Measurements from ENCODE around the gene OR6C3. TPM values are rescaled to one million over a fixed set of nuclear protein-coding genes. Genes with fewer than 3 reads are reported as not detected.

Gene OR6C3
- total and polyA plus RNA-seq, 2 experiments from 2014 or later = not detected

DNA sequence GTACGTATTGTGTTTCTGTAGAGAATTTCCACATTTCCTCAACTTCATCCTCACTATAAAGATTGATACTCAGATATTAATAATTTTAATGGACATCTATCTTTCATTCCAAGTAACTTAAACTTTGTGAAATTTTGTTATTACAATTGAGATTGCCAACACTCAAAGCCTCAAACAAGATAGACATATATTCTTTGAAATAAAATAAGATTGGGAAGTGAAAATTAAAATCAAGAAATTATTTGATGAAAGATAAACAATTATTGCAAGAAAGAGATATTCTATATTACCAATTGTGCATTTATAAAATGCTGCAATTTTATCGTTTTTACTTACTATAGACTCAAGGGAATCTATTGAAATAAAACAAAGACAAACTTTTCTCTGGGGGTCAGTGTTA lies 34.1 kb upstream of the OR6C3 start, which contains the start of gene OR6C6:
Gene OR6C6, minus strand, starts transcription at position 101 of the 400 bp plus-strand sequence. CDS start 1,337 bp downstream, outside the sequence.
- peaks cover 3% of the 10 kb centered on the region; the same call in 1 of the 3 replicates for H3K4me1 Mint-ChIP-seq
- Histone ChIP-seq H3K4me1 (ENCODE audit: insufficient read depth) (no peaks in the 10 kb centered on the region), H3K27me3 (ENCODE audit: insufficient read depth) (no peaks in the 10 kb centered on the region), H3K4me2 (no peak within 1 kb of the TSS), H3K79me2 (replicated peaks; ENCODE audit: insufficient read depth) (no peaks in the 10 kb centered on the region), H3K27ac (ENCODE audit: low read depth) (no peak within 1 kb of the TSS), H3K4me3 (no peak within 1 kb of the TSS), H2AFZ (no peak within 1 kb of the TSS), H3K36me3 (ENCODE audit: insufficient read depth) (no peaks in the 10 kb centered on the region), H3K9me2 (ENCODE audit: insufficient read depth) (no peaks in the 10 kb centered on the region), H3F3A (replicated peaks; ENCODE audit: low read depth) (no peaks in the 10 kb centered on the region), H4K20me1 (replicated peaks; ENCODE audit: insufficient read depth) (no peaks in the 10 kb centered on the region)
- H3K36me3 Mint-ChIP-seq (ENCODE audit: low read depth) = no peaks in the 10 kb centered on the region
- H3K27ac Mint-ChIP-seq = no peak within 1 kb of the TSS
- DNase-seq (ENCODE audit: low spot score) (no peak), ATAC-seq (no peak)
- no peak for TF ChIP-seq NANOG (IDR thresholded peaks at IDR 0.05; ENCODE audit: borderline replicate concordance)
- no peak for TF ChIP-seq EZH2 (IDR thresholded peaks at IDR 0.05; ENCODE audit: low read depth, unreplicated experiment)
- TF ChIP-seq EZH2phosphoT487 (IDR thresholded peaks at IDR 0.05; ENCODE audit: unreplicated experiment) = no peak
- TF ChIP-seq POLR2AphosphoS5 (IDR thresholded peaks at IDR 0.05; ENCODE audit: low read depth) = no peak
- no peak for TF ChIP-seq ZNF331 (CRISPR knock-in tag; IDR thresholded peaks at IDR 0.05; ENCODE audit: low read depth)
- TF ChIP-seq, protein P1, sequence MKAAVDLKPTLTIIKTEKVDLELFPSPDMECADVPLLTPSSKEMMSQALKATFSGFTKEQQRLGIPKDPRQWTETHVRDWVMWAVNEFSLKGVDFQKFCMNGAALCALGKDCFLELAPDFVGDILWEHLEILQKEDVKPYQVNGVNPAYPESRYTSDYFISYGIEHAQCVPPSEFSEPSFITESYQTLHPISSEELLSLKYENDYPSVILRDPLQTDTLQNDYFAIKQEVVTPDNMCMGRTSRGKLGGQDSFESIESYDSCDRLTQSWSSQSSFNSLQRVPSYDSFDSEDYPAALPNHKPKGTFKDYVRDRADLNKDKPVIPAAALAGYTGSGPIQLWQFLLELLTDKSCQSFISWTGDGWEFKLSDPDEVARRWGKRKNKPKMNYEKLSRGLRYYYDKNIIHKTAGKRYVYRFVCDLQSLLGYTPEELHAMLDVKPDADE (IDR thresholded peaks at IDR 0.05) = no peak
- TF ChIP-seq, protein P2, sequence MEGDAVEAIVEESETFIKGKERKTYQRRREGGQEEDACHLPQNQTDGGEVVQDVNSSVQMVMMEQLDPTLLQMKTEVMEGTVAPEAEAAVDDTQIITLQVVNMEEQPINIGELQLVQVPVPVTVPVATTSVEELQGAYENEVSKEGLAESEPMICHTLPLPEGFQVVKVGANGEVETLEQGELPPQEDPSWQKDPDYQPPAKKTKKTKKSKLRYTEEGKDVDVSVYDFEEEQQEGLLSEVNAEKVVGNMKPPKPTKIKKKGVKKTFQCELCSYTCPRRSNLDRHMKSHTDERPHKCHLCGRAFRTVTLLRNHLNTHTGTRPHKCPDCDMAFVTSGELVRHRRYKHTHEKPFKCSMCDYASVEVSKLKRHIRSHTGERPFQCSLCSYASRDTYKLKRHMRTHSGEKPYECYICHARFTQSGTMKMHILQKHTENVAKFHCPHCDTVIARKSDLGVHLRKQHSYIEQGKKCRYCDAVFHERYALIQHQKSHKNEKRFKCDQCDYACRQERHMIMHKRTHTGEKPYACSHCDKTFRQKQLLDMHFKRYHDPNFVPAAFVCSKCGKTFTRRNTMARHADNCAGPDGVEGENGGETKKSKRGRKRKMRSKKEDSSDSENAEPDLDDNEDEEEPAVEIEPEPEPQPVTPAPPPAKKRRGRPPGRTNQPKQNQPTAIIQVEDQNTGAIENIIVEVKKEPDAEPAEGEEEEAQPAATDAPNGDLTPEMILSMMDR (conservative IDR thresholded peaks at IDR 0.05; ENCODE audit: low read depth in 2 of 2) = no peak
- no peak for TF ChIP-seq ZNF114 (CRISPR knock-in tag; IDR thresholded peaks at IDR 0.05)
- TF ChIP-seq, protein P3, sequence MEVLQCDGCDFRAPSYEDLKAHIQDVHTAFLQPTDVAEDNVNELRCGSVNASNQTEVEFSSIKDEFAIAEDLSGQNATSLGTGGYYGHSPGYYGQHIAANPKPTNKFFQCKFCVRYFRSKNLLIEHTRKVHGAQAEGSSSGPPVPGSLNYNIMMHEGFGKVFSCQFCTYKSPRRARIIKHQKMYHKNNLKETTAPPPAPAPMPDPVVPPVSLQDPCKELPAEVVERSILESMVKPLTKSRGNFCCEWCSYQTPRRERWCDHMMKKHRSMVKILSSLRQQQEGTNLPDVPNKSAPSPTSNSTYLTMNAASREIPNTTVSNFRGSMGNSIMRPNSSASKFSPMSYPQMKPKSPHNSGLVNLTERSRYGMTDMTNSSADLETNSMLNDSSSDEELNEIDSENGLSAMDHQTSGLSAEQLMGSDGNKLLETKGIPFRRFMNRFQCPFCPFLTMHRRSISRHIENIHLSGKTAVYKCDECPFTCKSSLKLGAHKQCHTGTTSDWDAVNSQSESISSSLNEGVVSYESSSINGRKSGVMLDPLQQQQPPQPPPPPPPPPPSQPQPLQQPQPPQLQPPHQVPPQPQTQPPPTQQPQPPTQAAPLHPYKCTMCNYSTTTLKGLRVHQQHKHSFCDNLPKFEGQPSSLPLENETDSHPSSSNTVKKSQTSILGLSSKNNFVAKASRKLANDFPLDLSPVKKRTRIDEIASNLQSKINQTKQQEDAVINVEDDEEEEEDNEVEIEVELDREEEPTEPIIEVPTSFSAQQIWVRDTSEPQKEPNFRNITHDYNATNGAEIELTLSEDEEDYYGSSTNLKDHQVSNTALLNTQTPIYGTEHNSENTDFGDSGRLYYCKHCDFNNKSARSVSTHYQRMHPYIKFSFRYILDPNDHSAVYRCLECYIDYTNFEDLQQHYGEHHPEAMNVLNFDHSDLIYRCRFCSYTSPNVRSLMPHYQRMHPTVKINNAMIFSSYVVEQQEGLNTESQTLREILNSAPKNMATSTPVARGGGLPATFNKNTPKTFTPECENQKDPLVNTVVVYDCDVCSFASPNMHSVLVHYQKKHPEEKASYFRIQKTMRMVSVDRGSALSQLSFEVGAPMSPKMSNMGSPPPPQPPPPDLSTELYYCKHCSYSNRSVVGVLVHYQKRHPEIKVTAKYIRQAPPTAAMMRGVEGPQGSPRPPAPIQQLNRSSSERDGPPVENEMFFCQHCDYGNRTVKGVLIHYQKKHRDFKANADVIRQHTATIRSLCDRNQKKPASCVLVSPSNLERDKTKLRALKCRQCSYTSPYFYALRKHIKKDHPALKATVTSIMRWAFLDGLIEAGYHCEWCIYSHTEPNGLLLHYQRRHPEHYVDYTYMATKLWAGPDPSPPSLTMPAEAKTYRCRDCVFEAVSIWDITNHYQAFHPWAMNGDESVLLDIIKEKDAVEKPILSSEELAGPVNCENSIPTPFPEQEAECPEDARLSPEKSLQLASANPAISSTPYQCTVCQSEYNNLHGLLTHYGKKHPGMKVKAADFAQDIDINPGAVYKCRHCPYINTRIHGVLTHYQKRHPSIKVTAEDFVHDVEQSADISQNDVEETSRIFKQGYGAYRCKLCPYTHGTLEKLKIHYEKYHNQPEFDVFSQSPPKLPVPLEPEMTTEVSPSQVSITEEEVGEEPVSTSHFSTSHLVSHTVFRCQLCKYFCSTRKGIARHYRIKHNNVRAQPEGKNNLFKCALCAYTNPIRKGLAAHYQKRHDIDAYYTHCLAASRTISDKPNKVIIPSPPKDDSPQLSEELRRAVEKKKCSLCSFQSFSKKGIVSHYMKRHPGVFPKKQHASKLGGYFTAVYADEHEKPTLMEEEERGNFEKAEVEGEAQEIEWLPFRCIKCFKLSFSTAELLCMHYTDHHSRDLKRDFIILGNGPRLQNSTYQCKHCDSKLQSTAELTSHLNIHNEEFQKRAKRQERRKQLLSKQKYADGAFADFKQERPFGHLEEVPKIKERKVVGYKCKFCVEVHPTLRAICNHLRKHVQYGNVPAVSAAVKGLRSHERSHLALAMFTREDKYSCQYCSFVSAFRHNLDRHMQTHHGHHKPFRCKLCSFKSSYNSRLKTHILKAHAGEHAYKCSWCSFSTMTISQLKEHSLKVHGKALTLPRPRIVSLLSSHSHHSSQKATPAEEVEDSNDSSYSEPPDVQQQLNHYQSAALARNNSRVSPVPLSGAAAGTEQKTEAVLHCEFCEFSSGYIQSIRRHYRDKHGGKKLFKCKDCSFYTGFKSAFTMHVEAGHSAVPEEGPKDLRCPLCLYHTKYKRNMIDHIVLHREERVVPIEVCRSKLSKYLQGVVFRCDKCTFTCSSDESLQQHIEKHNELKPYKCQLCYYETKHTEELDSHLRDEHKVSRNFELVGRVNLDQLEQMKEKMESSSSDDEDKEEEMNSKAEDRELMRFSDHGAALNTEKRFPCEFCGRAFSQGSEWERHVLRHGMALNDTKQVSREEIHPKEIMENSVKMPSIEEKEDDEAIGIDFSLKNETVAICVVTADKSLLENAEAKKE (CRISPR knock-in tag; IDR thresholded peaks at IDR 0.05) = no peak
- no peak for TF ChIP-seq STAT1 (IDR thresholded peaks at IDR 0.05; ENCODE audit: unreplicated experiment)
- TF ChIP-seq CREB1 (CRISPR knock-in tag; IDR thresholded peaks at IDR 0.05; ENCODE audit: low read depth) = no peak
- TF ChIP-seq, protein P4, sequence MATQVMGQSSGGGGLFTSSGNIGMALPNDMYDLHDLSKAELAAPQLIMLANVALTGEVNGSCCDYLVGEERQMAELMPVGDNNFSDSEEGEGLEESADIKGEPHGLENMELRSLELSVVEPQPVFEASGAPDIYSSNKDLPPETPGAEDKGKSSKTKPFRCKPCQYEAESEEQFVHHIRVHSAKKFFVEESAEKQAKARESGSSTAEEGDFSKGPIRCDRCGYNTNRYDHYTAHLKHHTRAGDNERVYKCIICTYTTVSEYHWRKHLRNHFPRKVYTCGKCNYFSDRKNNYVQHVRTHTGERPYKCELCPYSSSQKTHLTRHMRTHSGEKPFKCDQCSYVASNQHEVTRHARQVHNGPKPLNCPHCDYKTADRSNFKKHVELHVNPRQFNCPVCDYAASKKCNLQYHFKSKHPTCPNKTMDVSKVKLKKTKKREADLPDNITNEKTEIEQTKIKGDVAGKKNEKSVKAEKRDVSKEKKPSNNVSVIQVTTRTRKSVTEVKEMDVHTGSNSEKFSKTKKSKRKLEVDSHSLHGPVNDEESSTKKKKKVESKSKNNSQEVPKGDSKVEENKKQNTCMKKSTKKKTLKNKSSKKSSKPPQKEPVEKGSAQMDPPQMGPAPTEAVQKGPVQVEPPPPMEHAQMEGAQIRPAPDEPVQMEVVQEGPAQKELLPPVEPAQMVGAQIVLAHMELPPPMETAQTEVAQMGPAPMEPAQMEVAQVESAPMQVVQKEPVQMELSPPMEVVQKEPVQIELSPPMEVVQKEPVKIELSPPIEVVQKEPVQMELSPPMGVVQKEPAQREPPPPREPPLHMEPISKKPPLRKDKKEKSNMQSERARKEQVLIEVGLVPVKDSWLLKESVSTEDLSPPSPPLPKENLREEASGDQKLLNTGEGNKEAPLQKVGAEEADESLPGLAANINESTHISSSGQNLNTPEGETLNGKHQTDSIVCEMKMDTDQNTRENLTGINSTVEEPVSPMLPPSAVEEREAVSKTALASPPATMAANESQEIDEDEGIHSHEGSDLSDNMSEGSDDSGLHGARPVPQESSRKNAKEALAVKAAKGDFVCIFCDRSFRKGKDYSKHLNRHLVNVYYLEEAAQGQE (IDR thresholded peaks at IDR 0.05; ENCODE audit: unreplicated experiment) = no peak
- no peak for TF ChIP-seq JUNB (IDR thresholded peaks at IDR 0.05; ENCODE audit: unreplicated experiment)
- H3K4me3 Mint-ChIP-seq = no peak within 1 kb of the TSS
- no peaks in the 10 kb centered on the region for H3K27me3 Mint-ChIP-seq (ENCODE audit: insufficient read depth, low read depth, poor library complexity)
- H3K9me3 Mint-ChIP-seq = no peaks in the 10 kb centered on the region; the same call in 2 of the 3 replicates
